ENCODE data around the gene ZNF692. TPM values are rescaled to one million over a fixed set of nuclear protein-coding genes. Genes with fewer than 3 reads are reported as not detected.
A peak's percentile ranks its signal among the peaks of the same experiment; 100 is the strongest.

ZNF692 gene
- total and polyA plus RNA-seq, 2 of the 13 experiments (the other 11 are each of a cell fraction or from before 2014, with no cell fraction given): 27.3 to 45.8 TPM

DNA sequence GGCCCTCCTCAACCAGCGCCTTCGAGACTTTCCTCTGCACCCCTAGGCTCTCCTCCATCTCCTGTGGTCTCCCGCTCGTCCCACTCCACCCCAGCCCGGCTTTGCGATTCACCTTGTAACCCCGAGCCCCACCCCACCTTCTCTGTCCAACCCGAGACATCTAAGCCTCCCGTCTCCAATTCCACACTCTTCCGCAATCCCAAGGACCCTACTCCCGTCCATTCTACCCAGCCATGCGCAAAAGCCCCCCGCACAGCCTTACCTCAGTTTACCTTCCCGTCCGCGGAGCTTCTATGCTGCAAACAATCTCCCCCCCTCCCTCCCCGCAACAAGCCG is 33.3 kb downstream of the ZNF692 start (continued):
- peak; percentile 28; the same call in 1 of the 2 replicates for TF ChIP-seq SAFB2 (CRISPR knock-in tag; IDR thresholded peaks at IDR 0.05; ENCODE audit: borderline replicate concordance, low read depth)
- peak; percentile 13; the same call in 1 of the 2 replicates for TF ChIP-seq SNAI1 (CRISPR knock-in tag; IDR thresholded peaks at IDR 0.05; ENCODE audit: borderline replicate concordance)
- TF ChIP-seq, protein P1, sequence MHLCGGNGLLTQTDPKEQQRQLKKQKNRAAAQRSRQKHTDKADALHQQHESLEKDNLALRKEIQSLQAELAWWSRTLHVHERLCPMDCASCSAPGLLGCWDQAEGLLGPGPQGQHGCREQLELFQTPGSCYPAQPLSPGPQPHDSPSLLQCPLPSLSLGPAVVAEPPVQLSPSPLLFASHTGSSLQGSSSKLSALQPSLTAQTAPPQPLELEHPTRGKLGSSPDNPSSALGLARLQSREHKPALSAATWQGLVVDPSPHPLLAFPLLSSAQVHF (CRISPR knock-in tag; IDR thresholded peaks at IDR 0.05): no peak
- TF ChIP-seq KAT2B (IDR thresholded peaks at IDR 0.05; ENCODE audit: borderline replicate concordance, low read depth, low read length): no peak
- TF ChIP-seq ZNF333 (CRISPR knock-in tag; IDR thresholded peaks at IDR 0.05; ENCODE audit: borderline replicate concordance): peak; percentile 59; the same call in 1 of the 2 replicates
- no peak for TF ChIP-seq MYC (CRISPR knock-in tag; IDR thresholded peaks at IDR 0.05; ENCODE audit: borderline replicate concordance)
- 0 out of 2 replicates have a peak, but pooled peaks have one; percentile 6 for TF ChIP-seq ZNF329 (CRISPR knock-in tag; IDR thresholded peaks at IDR 0.05; ENCODE audit: low read depth)
- 0 out of 2 replicates have a peak, but pooled peaks have one; percentile 11 for TF ChIP-seq MXD4 (CRISPR knock-in tag; IDR thresholded peaks at IDR 0.05)
- TF ChIP-seq, protein P2, sequence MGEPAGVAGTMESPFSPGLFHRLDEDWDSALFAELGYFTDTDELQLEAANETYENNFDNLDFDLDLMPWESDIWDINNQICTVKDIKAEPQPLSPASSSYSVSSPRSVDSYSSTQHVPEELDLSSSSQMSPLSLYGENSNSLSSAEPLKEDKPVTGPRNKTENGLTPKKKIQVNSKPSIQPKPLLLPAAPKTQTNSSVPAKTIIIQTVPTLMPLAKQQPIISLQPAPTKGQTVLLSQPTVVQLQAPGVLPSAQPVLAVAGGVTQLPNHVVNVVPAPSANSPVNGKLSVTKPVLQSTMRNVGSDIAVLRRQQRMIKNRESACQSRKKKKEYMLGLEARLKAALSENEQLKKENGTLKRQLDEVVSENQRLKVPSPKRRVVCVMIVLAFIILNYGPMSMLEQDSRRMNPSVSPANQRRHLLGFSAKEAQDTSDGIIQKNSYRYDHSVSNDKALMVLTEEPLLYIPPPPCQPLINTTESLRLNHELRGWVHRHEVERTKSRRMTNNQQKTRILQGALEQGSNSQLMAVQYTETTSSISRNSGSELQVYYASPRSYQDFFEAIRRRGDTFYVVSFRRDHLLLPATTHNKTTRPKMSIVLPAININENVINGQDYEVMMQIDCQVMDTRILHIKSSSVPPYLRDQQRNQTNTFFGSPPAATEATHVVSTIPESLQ (CRISPR knock-in tag; conservative IDR thresholded peaks at IDR 0.05): no peak
- TF ChIP-seq NR2C2 (CRISPR knock-in tag; IDR thresholded peaks at IDR 0.05; ENCODE audit: borderline replicate concordance): no peak
- TF ChIP-seq, protein P3, sequence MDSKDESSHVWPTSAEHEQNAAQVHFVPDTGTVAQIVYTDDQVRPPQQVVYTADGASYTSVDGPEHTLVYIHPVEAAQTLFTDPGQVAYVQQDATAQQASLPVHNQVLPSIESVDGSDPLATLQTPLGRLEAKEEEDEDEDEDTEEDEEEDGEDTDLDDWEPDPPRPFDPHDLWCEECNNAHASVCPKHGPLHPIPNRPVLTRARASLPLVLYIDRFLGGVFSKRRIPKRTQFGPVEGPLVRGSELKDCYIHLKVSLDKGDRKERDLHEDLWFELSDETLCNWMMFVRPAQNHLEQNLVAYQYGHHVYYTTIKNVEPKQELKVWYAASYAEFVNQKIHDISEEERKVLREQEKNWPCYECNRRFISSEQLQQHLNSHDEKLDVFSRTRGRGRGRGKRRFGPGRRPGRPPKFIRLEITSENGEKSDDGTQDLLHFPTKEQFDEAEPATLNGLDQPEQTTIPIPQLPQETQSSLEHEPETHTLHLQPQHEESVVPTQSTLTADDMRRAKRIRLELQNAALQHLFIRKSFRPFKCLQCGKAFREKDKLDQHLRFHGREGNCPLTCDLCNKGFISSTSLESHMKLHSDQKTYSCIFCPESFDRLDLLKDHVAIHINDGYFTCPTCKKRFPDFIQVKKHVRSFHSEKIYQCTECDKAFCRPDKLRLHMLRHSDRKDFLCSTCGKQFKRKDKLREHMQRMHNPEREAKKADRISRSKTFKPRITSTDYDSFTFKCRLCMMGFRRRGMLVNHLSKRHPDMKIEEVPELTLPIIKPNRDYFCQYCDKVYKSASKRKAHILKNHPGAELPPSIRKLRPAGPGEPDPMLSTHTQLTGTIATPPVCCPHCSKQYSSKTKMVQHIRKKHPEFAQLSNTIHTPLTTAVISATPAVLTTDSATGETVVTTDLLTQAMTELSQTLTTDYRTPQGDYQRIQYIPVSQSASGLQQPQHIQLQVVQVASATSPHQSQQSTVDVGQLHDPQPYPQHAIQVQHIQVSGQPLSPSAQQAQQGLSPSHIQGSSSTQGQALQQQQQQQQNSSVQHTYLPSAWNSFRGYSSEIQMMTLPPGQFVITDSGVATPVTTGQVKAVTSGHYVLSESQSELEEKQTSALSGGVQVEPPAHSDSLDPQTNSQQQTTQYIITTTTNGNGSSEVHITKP (CRISPR knock-in tag; IDR thresholded peaks at IDR 0.05; ENCODE audit: low read depth): no peak
- TF ChIP-seq HOXA3 (CRISPR knock-in tag; IDR thresholded peaks at IDR 0.05): no peak
- no peak for TF ChIP-seq ZNF205 (CRISPR knock-in tag; IDR thresholded peaks at IDR 0.05)
- TF ChIP-seq POGZ (CRISPR knock-in tag; IDR thresholded peaks at IDR 0.05): 0 out of 2 replicates have a peak, but pooled peaks have one; percentile 43
- no peak for TF ChIP-seq PHF8 (CRISPR knock-in tag; IDR thresholded peaks at IDR 0.05)
- TF ChIP-seq, protein P4, sequence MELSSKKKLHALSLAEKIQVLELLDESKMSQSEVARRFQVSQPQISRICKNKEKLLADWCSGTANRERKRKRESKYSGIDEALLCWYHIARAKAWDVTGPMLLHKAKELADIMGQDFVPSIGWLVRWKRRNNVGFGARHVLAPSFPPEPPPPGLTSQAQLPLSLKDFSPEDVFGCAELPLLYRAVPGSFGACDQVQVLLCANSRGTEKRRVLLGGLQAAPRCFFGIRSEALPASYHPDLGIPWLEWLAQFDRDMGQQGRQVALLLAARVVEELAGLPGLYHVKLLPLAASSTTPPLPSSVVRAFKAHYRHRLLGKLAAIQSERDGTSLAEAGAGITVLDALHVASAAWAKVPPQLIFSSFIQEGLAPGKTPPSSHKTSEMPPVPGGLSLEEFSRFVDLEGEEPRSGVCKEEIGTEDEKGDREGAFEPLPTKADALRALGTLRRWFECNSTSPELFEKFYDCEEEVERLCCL (CRISPR knock-in tag; IDR thresholded peaks at IDR 0.05; ENCODE audit: borderline replicate concordance): no peak
- TF ChIP-seq IKZF1 (IDR thresholded peaks at IDR 0.05): no peak
- TF ChIP-seq, protein P5, sequence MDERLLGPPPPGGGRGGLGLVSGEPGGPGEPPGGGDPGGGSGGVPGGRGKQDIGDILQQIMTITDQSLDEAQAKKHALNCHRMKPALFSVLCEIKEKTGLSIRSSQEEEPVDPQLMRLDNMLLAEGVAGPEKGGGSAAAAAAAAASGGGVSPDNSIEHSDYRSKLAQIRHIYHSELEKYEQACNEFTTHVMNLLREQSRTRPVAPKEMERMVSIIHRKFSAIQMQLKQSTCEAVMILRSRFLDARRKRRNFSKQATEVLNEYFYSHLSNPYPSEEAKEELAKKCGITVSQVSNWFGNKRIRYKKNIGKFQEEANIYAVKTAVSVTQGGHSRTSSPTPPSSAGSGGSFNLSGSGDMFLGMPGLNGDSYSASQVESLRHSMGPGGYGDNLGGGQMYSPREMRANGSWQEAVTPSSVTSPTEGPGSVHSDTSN (CRISPR knock-in tag; IDR thresholded peaks at IDR 0.05): no peak
- TF ChIP-seq, protein P6, sequence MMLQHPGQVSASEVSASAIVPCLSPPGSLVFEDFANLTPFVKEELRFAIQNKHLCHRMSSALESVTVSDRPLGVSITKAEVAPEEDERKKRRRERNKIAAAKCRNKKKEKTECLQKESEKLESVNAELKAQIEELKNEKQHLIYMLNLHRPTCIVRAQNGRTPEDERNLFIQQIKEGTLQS (CRISPR knock-in tag; IDR thresholded peaks at IDR 0.05): no peak
- TF ChIP-seq, protein P7, sequence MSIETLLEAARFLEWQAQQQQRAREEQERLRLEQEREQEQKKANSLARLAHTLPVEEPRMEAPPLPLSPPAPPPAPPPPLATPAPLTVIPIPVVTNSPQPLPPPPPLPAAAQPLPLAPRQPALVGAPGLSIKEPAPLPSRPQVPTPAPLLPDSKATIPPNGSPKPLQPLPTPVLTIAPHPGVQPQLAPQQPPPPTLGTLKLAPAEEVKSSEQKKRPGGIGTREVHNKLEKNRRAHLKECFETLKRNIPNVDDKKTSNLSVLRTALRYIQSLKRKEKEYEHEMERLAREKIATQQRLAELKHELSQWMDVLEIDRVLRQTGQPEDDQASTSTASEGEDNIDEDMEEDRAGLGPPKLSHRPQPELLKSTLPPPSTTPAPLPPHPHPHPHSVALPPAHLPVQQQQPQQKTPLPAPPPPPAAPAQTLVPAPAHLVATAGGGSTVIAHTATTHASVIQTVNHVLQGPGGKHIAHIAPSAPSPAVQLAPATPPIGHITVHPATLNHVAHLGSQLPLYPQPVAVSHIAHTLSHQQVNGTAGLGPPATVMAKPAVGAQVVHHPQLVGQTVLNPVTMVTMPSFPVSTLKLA (IDR thresholded peaks at IDR 0.05): peak; percentile 20; the same call in 1 of the 2 replicates

Measured in HepG2 (cell line).